H1 (cell line): ENCODE measurements around the gene IGSF11.
A peak's percentile ranks its signal among the peaks of the same experiment; 100 is the strongest.

Source experiments
- ATF2 ChIP-seq: IDR thresholded peaks from 2 replicates; pipeline ENCODE4 v1.6.1; 2012; ENCODE audit warnings: low read length, inconsistent platforms
- ATF3 ChIP-seq: IDR thresholded peaks from 2 replicates; pipeline ENCODE4 v1.6.1; 2011; ENCODE audit warnings: low read depth, mild to moderate bottlenecking, low read length; ENCODE audit not compliant: insufficient read depth
- CBX5 ChIP-seq: fragments of 300-800, 300-1000 bp; sonication (generic); IDR thresholded peaks from 2 replicates; pipeline ENCODE4 v1.7.1; 2016; ENCODE audit warnings: antibody characterized with exemption, low read length, low read depth
- CHD7 ChIP-seq: fragments of 300-600 bp; sonication (generic); IDR thresholded peaks from 2 replicates; pipeline ENCODE4 v1.7.1; 2012; ENCODE audit warnings: low read length, moderate library complexity, mild to moderate bottlenecking, inconsistent platforms; ENCODE audit not compliant: insufficient replicate concordance
- CTCF ChIP-seq, 3 experiments: IDR thresholded peaks; 1 replicate in 2 of 3; 2 replicates in 1 of 3; pipeline versions ENCODE4 v1.5.1 to v1.6.1; 2011; ENCODE audit warnings: low read length in 3 of 3, mild to moderate bottlenecking in 3 of 3, inconsistent platforms in 2 of 3, low read depth in 1 of 3, moderate library complexity in 1 of 3; ENCODE audit not compliant: insufficient read depth in 1 of 3; ENCODE audit errors: control extremely low read depth in 1 of 3
- JUN ChIP-seq: IDR thresholded peaks from 2 replicates; pipeline ENCODE4 v1.6.1; 2011; ENCODE audit warnings: low read depth, mild to moderate bottlenecking, improper control_type of control experiment, low read length
- POU5F1 ChIP-seq: IDR thresholded peaks from 2 replicates; pipeline ENCODE4 v1.6.1; 2011; ENCODE audit warnings: low read depth, mild to moderate bottlenecking, low read length, moderate library complexity
- SIRT6 ChIP-seq: IDR thresholded peaks from one replicate; pipeline ENCODE4 v1.7.1; 2012; ENCODE audit warnings: low read length, inconsistent platforms
- USF2 ChIP-seq: IDR thresholded peaks from 2 replicates; pipeline ENCODE4 v1.6.1; 2011; ENCODE audit warnings: low read length, improper control_type of control experiment

- no peak for TF ChIP-seq SIRT6
- no peak for TF ChIP-seq CHD7
- peak in 2 of 3 experiments; percentile 75 to 87; a peak in 3 of 4 replicates for TF ChIP-seq CTCF (IDR thresholded peaks at IDR 0.05; ENCODE audit: control extremely low read depth in 1 of 3, insufficient read depth in 1 of 3, low read depth in 1 of 3, low read length in 3 of 3)
- no peak for TF ChIP-seq ATF2
- TF ChIP-seq USF2: no peak
- TF ChIP-seq ATF3: no peak
- no peak for TF ChIP-seq JUN
- no peak for TF ChIP-seq CBX5
- no peak for TF ChIP-seq POU5F1
Observed at GRCh38 chr3:118882353-118882947, 152.2 kb downstream of the IGSF11 start.
